DND-41 (cell line): ENCODE results near the gene PTPN4.

Source experiments
- ATAC-seq: fragments of 200-7000 bp; cut with Tn5 transposase; 3 replicates; pipeline ENCODE4 v1.9.1; 2021; ENCODE audit warnings: low read depth; ENCODE audit not compliant: insufficient read depth
- DNase-seq: peaks from one replicate; pipeline ENCODE4 v3.0.0-alpha.2; 2020
- H2AFZ ChIP-seq: 2 replicates; pipeline ENCODE4 v1.6.0; 2012; ENCODE audit warnings: low read depth, low read length
- H3K27ac ChIP-seq: 2 replicates; pipeline ENCODE4 v1.5.1; 2012; ENCODE audit warnings: low read length, inconsistent platforms
- H3K27me3 ChIP-seq: fragments of 200-600 bp; sonication (generic); 2 replicates; pipeline ENCODE4 v1.6.0; 2012; ENCODE audit warnings: low read length, mild to moderate bottlenecking, inconsistent platforms; ENCODE audit not compliant: insufficient read depth, poor library complexity
- H3K36me3 ChIP-seq: 2 replicates; pipeline ENCODE4 v1.5.1; 2012; ENCODE audit warnings: low read length, inconsistent platforms; ENCODE audit not compliant: insufficient read depth
- H3K4me1 ChIP-seq: 2 replicates; pipeline ENCODE4 v1.5.1; 2012; ENCODE audit warnings: mild to moderate bottlenecking, low read length; ENCODE audit not compliant: insufficient read depth
- H3K4me2 ChIP-seq: 2 replicates; pipeline ENCODE4 v1.6.0; 2012; ENCODE audit warnings: mild to moderate bottlenecking, moderate library complexity, low read length, inconsistent platforms; ENCODE audit not compliant: insufficient read depth
- H3K4me3 ChIP-seq, 2 experiments: fragments of 200-600 bp in 1 of 2; shearing (Covaris generic) in 1 of 2; 2 replicates each; pipeline ENCODE4 v1.5.1; 2012 to 2016; ENCODE audit warnings: inconsistent platforms in 2 of 2, low read length in 2 of 2, mild to moderate bottlenecking in 2 of 2, low read depth in 1 of 2, moderate library complexity in 1 of 2
- H3K79me2 ChIP-seq: 2 replicates; pipeline ENCODE4 v1.6.0; 2012; ENCODE audit warnings: low read length, inconsistent platforms; ENCODE audit not compliant: insufficient read depth
- H3K9ac ChIP-seq: 2 replicates; pipeline ENCODE4 v1.6.0; 2012; ENCODE audit warnings: low read depth, mild to moderate bottlenecking, inconsistent platforms, low read length, moderate library complexity
- H3K9me3 ChIP-seq: 2 replicates; pipeline ENCODE4 v1.5.1; 2012; ENCODE audit warnings: low read length, moderate library complexity, mild to moderate bottlenecking, inconsistent platforms; ENCODE audit not compliant: insufficient read depth, severe bottlenecking
- H4K20me1 ChIP-seq: 2 replicates; pipeline ENCODE4 v1.6.0; 2012; ENCODE audit warnings: low read length; ENCODE audit not compliant: insufficient read depth
- EZH2 ChIP-seq: IDR thresholded peaks from 3 replicates; pipeline ENCODE4 v1.6.1; 2012; ENCODE audit warnings: borderline replicate concordance, low read depth, mild to moderate bottlenecking, moderate library complexity, low read length, inconsistent platforms; ENCODE audit not compliant: severe bottlenecking
- TF ChIP-seq, protein P1 (sequence below): IDR thresholded peaks from 2 replicates; pipeline ENCODE4 v1.5.1; 2012; ENCODE audit warnings: borderline replicate concordance, low read length, moderate library complexity, mild to moderate bottlenecking; ENCODE audit not compliant: poor library complexity, severe bottlenecking; ENCODE audit errors: extremely low read depth

The PTPN4 gene

DNA sequence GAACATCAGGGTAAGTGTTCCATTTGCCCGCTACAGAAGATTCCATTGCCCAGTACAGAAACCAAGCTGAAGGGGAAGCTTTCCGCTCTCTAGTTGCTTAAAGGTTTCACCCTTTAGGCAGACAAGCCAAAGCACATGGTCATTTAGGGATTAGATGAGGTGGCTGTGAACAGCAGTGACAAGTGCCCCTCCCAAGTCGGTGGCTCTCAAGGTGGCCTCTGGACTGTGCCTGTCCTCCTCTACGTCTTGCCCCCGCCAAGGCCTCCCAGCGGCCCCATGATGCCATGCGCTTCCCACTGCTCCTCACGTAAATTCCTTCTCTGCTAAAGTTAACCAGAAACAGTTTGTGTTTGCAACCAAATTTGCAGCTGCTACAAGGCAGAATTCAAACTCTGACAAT, 24.2 kb upstream of the PTPN4 start:
- Histone ChIP-seq H3K36me3 (no peaks in the 10 kb centered on the region), H2AFZ (no peak overlapping the region), H4K20me1 (no peaks in the 10 kb centered on the region), H3K9ac (no peak overlapping the region), H3K4me2 (no peak overlapping the region), H3K4me1 (no peaks in the 10 kb centered on the region), H3K4me3 (no peak overlapping the region), H3K9me3 (no peaks in the 10 kb centered on the region), H3K27me3 (no peaks in the 10 kb centered on the region), H3K27ac (no peak overlapping the region), H3K79me2 (no peaks in the 10 kb centered on the region)
- DNase-seq (no peak), ATAC-seq (no peak)
- TF ChIP-seq, protein P1, sequence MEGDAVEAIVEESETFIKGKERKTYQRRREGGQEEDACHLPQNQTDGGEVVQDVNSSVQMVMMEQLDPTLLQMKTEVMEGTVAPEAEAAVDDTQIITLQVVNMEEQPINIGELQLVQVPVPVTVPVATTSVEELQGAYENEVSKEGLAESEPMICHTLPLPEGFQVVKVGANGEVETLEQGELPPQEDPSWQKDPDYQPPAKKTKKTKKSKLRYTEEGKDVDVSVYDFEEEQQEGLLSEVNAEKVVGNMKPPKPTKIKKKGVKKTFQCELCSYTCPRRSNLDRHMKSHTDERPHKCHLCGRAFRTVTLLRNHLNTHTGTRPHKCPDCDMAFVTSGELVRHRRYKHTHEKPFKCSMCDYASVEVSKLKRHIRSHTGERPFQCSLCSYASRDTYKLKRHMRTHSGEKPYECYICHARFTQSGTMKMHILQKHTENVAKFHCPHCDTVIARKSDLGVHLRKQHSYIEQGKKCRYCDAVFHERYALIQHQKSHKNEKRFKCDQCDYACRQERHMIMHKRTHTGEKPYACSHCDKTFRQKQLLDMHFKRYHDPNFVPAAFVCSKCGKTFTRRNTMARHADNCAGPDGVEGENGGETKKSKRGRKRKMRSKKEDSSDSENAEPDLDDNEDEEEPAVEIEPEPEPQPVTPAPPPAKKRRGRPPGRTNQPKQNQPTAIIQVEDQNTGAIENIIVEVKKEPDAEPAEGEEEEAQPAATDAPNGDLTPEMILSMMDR: no peak
- no peak for TF ChIP-seq EZH2

- TF ChIP-seq EZH2: no peak
- TF ChIP-seq, protein P1: no peak
- Histone ChIP-seq H3K36me3 (no peaks in the 10 kb centered on the region), H2AFZ (no peak overlapping the region)
Measured at GRCh38 chr2:119736021-119736420, 23.7 kb upstream of the PTPN4 start.

GRCh38 chr2:119739580-119740255, 20.0 kb upstream of the PTPN4 start:
- no peak overlapping the region for H3K27ac ChIP-seq
- no peak overlapping the region for H3K9ac ChIP-seq
- no peak for ATAC-seq
- no peaks in the 10 kb centered on the region for H4K20me1 ChIP-seq
- no peak overlapping the region for H2AFZ ChIP-seq
- no peak for DNase-seq
- H3K4me1 ChIP-seq: no peaks in the 10 kb centered on the region
- no peak overlapping the region for H3K4me3 ChIP-seq
- H3K9me3 ChIP-seq: no peaks in the 10 kb centered on the region
- H3K4me2 ChIP-seq: no peak overlapping the region
- TF ChIP-seq, protein P1: no peak
- TF ChIP-seq EZH2: no peak
- H3K79me2 ChIP-seq: no peaks in the 10 kb centered on the region
- no peaks in the 10 kb centered on the region for H3K36me3 ChIP-seq
- H3K27me3 ChIP-seq: peaks cover 2% of the 10 kb centered on the region

More at GRCh38 chr2:119736021-119736420, 23.7 kb upstream of the PTPN4 start:
- Histone ChIP-seq H3K9ac (no peak overlapping the region), H3K4me3 (no peak overlapping the region), H3K4me1 (no peaks in the 10 kb centered on the region), H3K79me2 (no peaks in the 10 kb centered on the region), H3K4me2 (no peak overlapping the region), H4K20me1 (no peaks in the 10 kb centered on the region), H3K27me3 (no peaks in the 10 kb centered on the region), H3K9me3 (no peaks in the 10 kb centered on the region), H3K27ac (no peak overlapping the region)
- ATAC-seq (no peak), DNase-seq (no peak)

DNA sequence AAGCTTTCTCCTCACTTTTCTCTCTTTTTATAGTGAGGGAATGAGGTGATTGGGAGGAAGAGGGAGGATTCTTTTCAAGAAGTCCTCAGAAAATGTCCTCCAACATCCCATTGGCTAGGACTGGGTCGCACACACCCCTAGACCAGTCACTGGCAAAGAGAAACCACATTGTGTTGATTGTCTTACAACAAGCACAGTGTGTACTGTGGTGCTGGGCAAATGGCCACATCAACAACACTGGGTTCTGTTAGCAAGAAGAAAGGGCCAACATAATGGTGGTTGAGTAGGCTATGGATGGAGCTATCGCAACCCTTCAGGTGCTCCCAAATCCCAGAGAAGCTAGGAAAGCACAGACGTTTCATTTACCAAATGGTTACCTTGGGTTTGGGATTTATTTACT, 18.7 kb upstream of the PTPN4 start:
- Histone ChIP-seq H3K36me3 (no peaks in the 10 kb centered on the region), H3K4me1 (no peaks in the 10 kb centered on the region), H3K4me2 (no peak overlapping the region), H3K79me2 (no peaks in the 10 kb centered on the region), H3K9ac (no peak overlapping the region), H3K27me3 (peaks cover 6% of the 10 kb centered on the region), H4K20me1 (no peaks in the 10 kb centered on the region), H3K9me3 (no peaks in the 10 kb centered on the region), H3K4me3 (no peak overlapping the region), H2AFZ (no peak overlapping the region), H3K27ac (no peak overlapping the region)
- ATAC-seq (no peak), DNase-seq (no peak)
- TF ChIP-seq EZH2: no peak
- TF ChIP-seq, protein P1: no peak
